ENCODE data around the gene PDE11A. TPM values are rescaled to one million over a fixed set of nuclear protein-coding genes. Genes with fewer than 3 reads are reported as not detected.

Gene PDE11A
- total and polyA plus RNA-seq, 8 donors: under 0.01 to 0.87 (median 0.40) TPM; not detected in 2

- no peak overlapping the region for H3K27ac ChIP-seq
- peaks cover 0 to 15% (median 7%) of the 10 kb centered on the region in 4 donors for H3K4me1 ChIP-seq
- no peak overlapping the region for H3K4me3 ChIP-seq
- DNase-seq: no peak
- TF ChIP-seq CTCF (IDR thresholded peaks at IDR 0.05): no peak
- no peak for TF ChIP-seq EP300 (IDR thresholded peaks at IDR 0.05)
- no peak for TF ChIP-seq POLR2AphosphoS5 (IDR thresholded peaks at IDR 0.05)
- TF ChIP-seq POLR2A (IDR thresholded peaks at IDR 0.05): no peak
- intact Hi-C loops (cut with DNase I; ENCODE audit: low total_unique reads): loop anchor here (10.0 kb wide), 1 partner anchor 386 kb away; no protein-coding TSS in a partner anchor
- WGBS, 5 donors: 77 to 82% (median 77%) methylated on average over 2 of the region's 2 CpGs
- H3K9me3 ChIP-seq: no peaks in the 10 kb centered on the region
- no peaks in the 10 kb centered on the region for H3K36me3 ChIP-seq
- peaks cover 0 to 12% (median 0%) of the 10 kb centered on the region in 3 donors for H3K27me3 ChIP-seq
Measured at GRCh38 chr2:177730792-177731191, 341.8 kb downstream of the PDE11A start.

- no peaks in the 10 kb centered on the region for H3K36me3 ChIP-seq
- H3K4me1 ChIP-seq: peaks cover 0 to 15% (median 7%) of the 10 kb centered on the region in 4 donors
- no peak for DNase-seq
- no peaks in the 10 kb centered on the region for H3K9me3 ChIP-seq
- no peak overlapping the region for H3K27ac ChIP-seq
- intact Hi-C loops (cut with DNase I; ENCODE audit: low total_unique reads): loop anchor here (10.0 kb wide), 1 partner anchor 386 kb away; no protein-coding TSS in a partner anchor
- WGBS, 5 donors: 84 to 96% (median 92%) methylated on average over 3 of the region's 3 CpGs
- no peak overlapping the region for H3K4me3 ChIP-seq
- TF ChIP-seq CTCF (IDR thresholded peaks at IDR 0.05): no peak
- no peak for TF ChIP-seq POLR2AphosphoS5 (IDR thresholded peaks at IDR 0.05)
- TF ChIP-seq POLR2A (IDR thresholded peaks at IDR 0.05): no peak
- no peak for TF ChIP-seq EP300 (IDR thresholded peaks at IDR 0.05)
- H3K27me3 ChIP-seq: peaks cover 0 to 12% (median 0%) of the 10 kb centered on the region in 3 donors
Measured at GRCh38 chr2:177730363-177730762, 342.2 kb downstream of the PDE11A start.

GRCh38 chr2:177728920-177729319 lies 343.7 kb downstream of the PDE11A start:
- Histone ChIP-seq H3K36me3 (no peaks in the 10 kb centered on the region), H3K27me3 (peaks cover 0 to 7% (median 0%) of the 10 kb centered on the region in 3 donors), H3K27ac (no peak overlapping the region), H3K4me3 (no peak overlapping the region), H3K9me3 (no peaks in the 10 kb centered on the region), H3K4me1 (peaks cover 0 to 16% (median 10%) of the 10 kb centered on the region in 4 donors)
- TF ChIP-seq POLR2AphosphoS5 (IDR thresholded peaks at IDR 0.05) (no peak), POLR2A (IDR thresholded peaks at IDR 0.05) (no peak), EP300 (IDR thresholded peaks at IDR 0.05) (no peak), CTCF (IDR thresholded peaks at IDR 0.05) (no peak)
- no peak for DNase-seq
- intact Hi-C loops (cut with DNase I; ENCODE audit: low total_unique reads): no loop called here
- WGBS, 5 donors: 80 to 98% (median 94%) methylated on average over 2 of the region's 2 CpGs

- intact Hi-C loops (cut with DNase I; ENCODE audit: low total_unique reads): no loop called here
- TF ChIP-seq CTCF (IDR thresholded peaks at IDR 0.05): no peak
- no peak for TF ChIP-seq POLR2AphosphoS5 (IDR thresholded peaks at IDR 0.05)
- TF ChIP-seq EP300 (IDR thresholded peaks at IDR 0.05): no peak
- no peak for TF ChIP-seq POLR2A (IDR thresholded peaks at IDR 0.05)
- peaks cover 0 to 7% (median 0%) of the 10 kb centered on the region in 3 donors for H3K27me3 ChIP-seq
- DNase-seq: no peak
- no peak overlapping the region for H3K27ac ChIP-seq
- no peaks in the 10 kb centered on the region for H3K9me3 ChIP-seq
- peaks cover 0 to 16% (median 10%) of the 10 kb centered on the region in 4 donors for H3K4me1 ChIP-seq
- H3K36me3 ChIP-seq: no peaks in the 10 kb centered on the region
- H3K4me3 ChIP-seq: no peak overlapping the region
- 53 to 69% (median 64%) methylated on average over 4 of the region's 4 CpGs for WGBS, 5 donors
Measured at GRCh38 chr2:177728399-177728765, 344.2 kb downstream of the PDE11A start.
